HEK293T (cell line): Measurements from ENCODE around the gene SYNGAP1.
"Not testable (repeated sequence)": the region's sequence is repeated elsewhere in the genome, so short reads cannot be mapped to it uniquely, and the experiment has no call there.

Experiments used
- CTCF ChIA-PET: fragments of 350-600 bp; formaldehyde crosslinking; extraction: SDS; loops from one replicate; lab custom pipeline; 2021; ENCODE audit warnings: antibody characterized with exemption, inconsistent platforms; lab: Yijun Ruan, JAX
- POLR2A ChIA-PET: fragments of 350-600 bp; formaldehyde crosslinking; extraction: SDS; loops from one replicate; lab custom pipeline; 2020; ENCODE audit warnings: antibody characterized with exemption, inconsistent platforms; lab: Yijun Ruan, JAX
- DNase-seq: peaks from one replicate; pipeline ENCODE4 v3.0.0; 2012; ENCODE audit warnings: mixed read lengths; ENCODE audit errors: extremely low spot score
- ARNT ChIP-seq: fragments of 450-650 bp; IDR thresholded peaks from 2 replicates; pipeline ENCODE4 v1.6.1; 2017; ENCODE audit warnings: mild to moderate bottlenecking
- BHLHE40 ChIP-seq: fragments of 450-650 bp; IDR thresholded peaks from 2 replicates; pipeline ENCODE4 v1.6.1; 2016; ENCODE audit warnings: mild to moderate bottlenecking, moderate library complexity, borderline replicate concordance
- CTBP1 ChIP-seq: fragments of 450-650 bp; IDR thresholded peaks from 2 replicates; pipeline ENCODE4 v1.6.1; 2016; ENCODE audit warnings: borderline replicate concordance
- ELF4 ChIP-seq: fragments of 450-650 bp; IDR thresholded peaks from 2 replicates; pipeline ENCODE4 v1.6.1; 2017; ENCODE audit warnings: antibody characterized with exemption
- FOXA1 ChIP-seq: fragments of 450-650 bp; IDR thresholded peaks from 2 replicates; pipeline ENCODE4 v1.6.1; 2016; ENCODE audit warnings: mild to moderate bottlenecking
- HDGF ChIP-seq: fragments of 450-650 bp; IDR thresholded peaks from 2 replicates; pipeline ENCODE4 v1.6.1; 2017; ENCODE audit warnings: antibody characterized with exemption, borderline replicate concordance
- L3MBTL2 ChIP-seq: fragments of 450-650 bp; conservative IDR thresholded peaks from 2 replicates; pipeline ENCODE4 v1.6.1; 2016; ENCODE audit warnings: mild to moderate bottlenecking
- LEF1 ChIP-seq: fragments of 450-650 bp; IDR thresholded peaks from 2 replicates; pipeline ENCODE4 v1.6.1; 2017; ENCODE audit warnings: mild to moderate bottlenecking, borderline replicate concordance
- NFRKB ChIP-seq: fragments of 450-650 bp; IDR thresholded peaks from 2 replicates; pipeline ENCODE4 v1.6.1; 2016; ENCODE audit warnings: mild to moderate bottlenecking, moderate library complexity
- SP1 ChIP-seq: fragments of 450-650 bp; IDR thresholded peaks from 2 replicates; pipeline ENCODE4 v1.6.1; 2017
- SUZ12 ChIP-seq: fragments of 450-650 bp; IDR thresholded peaks from 2 replicates; pipeline ENCODE4 v1.6.1; 2016; ENCODE audit warnings: mild to moderate bottlenecking
- TARDBP ChIP-seq: fragments of 450-650 bp; IDR thresholded peaks from 2 replicates; pipeline ENCODE4 v1.6.1; 2016
- ZNF384 ChIP-seq: fragments of 450-650 bp; IDR thresholded peaks from 2 replicates; pipeline ENCODE4 v1.6.1; 2016
- TF ChIP-seq, protein P1 (sequence below): fragments of 450-650 bp; IDR thresholded peaks from 2 replicates; pipeline ENCODE4 v1.6.1; 2016

SYNGAP1 gene

DNA sequence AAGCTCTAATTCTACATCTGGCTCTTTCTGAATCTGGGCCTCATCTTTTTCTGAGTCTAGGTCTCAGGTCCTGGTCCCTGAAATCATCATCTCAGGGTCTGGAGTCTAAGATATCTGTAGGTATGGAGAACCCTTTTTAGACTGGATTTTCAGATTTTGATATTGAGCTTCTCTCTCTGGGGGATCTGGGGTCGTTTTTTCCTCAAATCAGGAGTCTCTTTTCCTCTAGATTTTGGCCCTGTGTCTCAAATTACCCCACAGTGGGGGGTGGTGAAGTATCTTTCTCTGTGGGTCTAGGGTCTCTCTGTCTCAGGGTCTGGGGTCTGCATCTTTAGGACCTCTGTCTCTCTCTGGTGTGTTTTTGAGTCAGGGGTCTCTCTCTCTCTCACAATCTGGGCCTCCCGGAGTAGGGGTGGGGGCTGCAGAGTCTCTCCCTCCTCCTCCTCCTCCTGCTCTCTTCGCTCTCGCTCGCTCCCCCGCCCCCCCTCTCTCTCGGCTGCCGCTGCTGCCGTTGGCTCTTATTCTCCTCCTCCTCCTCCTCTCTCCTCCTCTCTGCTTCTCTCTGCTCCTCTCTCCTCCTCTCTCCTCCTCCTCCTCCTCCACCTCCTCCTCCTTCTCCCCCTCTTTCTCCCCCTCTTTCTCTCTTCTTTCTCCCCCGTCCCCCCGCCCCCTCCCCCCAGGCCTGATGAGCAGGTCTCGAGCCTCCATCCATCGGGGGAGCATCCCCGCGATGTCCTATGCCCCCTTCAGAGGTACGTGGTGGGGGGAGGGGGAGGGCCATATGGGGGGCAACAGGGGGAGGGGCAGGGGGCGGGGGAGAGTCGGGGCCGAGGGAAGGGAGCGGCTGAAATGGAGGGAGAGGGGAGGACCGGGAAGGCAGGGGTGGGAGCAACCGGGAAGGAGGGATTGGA, at the start of gene SYNGAP1:
SYNGAP1 (plus strand) TSS at position 486 of the 911 bp plus-strand sequence; CDS start at position 686, 200 bp downstream.
- ChIA-PET CTCF (interaction anchor here (0.6 to 1.2 kb wide), 2 partner anchors 9 to 299 kb away, joined by 3 to 4 read pairs; no protein-coding TSS in a partner anchor), POLR2A (interaction anchor here (1.9 to 3.4 kb wide), 3 partner anchors 11 to 149 kb away, joined by 11 to 17 read pairs (median 12); partner anchors contain the start of genes RPS18, VPS52 and ZBTB9)
- TF ChIP-seq ZNF384 (no peak), L3MBTL2 (no peak), NFRKB (no peak)
- no peak for DNase-seq

DNA sequence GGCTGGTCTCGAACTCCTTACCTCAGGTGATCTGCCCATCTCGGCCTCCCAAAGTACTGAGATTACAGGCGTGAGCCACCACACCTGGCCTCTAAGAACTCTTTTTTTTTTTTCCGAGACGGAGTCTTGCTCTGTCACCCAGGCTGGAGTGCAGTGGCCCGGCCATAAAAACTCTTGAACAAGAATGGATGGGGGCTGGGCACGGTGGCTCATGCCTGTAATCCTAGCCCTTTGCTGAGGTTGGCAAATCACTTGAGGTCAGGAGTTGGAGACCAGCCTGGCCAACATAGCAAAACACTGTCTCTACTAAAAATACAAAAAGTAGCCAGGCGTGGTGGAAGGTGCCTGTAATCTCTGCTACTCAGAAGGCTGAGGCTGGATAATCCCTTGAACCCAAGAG, 48.0 kb upstream of the SYNGAP1 start:
- DNase-seq, CTCF ChIA-PET: not testable (repeated sequence)
- POLR2A ChIA-PET, result interaction anchor here (1.3 kb wide), 1 partner anchor 27 kb away, joined by 3 read pairs; no protein-coding TSS in a partner anchor

DNA sequence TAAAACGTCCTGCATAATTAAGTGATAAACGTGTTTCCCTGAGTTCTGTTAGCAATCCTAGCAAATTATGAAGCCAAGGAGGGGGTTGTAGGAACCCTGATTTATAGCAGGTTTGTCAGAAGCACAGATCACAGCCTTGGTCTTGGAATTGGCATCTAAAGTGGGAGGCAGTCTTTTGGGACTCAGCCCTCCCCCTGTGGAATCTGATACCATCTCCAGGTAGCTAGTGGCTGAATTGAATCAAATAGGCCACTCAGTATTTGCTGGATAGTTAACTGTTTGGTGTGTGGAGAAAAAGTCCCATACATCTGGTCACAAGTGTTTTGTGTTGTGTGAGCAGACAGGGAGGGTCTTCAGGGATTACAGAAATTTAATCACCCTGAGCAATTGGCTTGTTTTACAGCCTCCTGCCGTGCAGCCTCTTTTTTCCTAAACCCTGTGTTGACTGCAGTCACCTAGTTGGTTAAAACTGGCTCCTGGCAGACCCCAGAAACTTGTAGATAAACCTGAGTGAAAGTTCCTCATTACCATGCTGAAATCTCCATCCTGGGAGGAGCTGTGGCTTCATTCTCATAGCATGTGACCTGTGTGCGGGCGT, 47.2 kb upstream of the SYNGAP1 start:
- ChIA-PET POLR2A (interaction anchor here (1.3 kb wide), 1 partner anchor 27 kb away, joined by 3 read pairs; no protein-coding TSS in a partner anchor), CTCF (no interaction called here)
- TF ChIP-seq CTBP1, result no peak
- no peak for TF ChIP-seq SUZ12
- TF ChIP-seq, protein P1, sequence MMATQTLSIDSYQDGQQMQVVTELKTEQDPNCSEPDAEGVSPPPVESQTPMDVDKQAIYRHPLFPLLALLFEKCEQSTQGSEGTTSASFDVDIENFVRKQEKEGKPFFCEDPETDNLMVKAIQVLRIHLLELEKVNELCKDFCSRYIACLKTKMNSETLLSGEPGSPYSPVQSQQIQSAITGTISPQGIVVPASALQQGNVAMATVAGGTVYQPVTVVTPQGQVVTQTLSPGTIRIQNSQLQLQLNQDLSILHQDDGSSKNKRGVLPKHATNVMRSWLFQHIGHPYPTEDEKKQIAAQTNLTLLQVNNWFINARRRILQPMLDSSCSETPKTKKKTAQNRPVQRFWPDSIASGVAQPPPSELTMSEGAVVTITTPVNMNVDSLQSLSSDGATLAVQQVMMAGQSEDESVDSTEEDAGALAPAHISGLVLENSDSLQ, result no peak
- TF ChIP-seq HDGF, result no peak
- TF ChIP-seq NFRKB, result no peak
- no peak for TF ChIP-seq TARDBP
- no peak for TF ChIP-seq LEF1
- no peak for TF ChIP-seq ARNT
- TF ChIP-seq ZNF384, result no peak
- no peak for TF ChIP-seq BHLHE40
- no peak for DNase-seq

DNA sequence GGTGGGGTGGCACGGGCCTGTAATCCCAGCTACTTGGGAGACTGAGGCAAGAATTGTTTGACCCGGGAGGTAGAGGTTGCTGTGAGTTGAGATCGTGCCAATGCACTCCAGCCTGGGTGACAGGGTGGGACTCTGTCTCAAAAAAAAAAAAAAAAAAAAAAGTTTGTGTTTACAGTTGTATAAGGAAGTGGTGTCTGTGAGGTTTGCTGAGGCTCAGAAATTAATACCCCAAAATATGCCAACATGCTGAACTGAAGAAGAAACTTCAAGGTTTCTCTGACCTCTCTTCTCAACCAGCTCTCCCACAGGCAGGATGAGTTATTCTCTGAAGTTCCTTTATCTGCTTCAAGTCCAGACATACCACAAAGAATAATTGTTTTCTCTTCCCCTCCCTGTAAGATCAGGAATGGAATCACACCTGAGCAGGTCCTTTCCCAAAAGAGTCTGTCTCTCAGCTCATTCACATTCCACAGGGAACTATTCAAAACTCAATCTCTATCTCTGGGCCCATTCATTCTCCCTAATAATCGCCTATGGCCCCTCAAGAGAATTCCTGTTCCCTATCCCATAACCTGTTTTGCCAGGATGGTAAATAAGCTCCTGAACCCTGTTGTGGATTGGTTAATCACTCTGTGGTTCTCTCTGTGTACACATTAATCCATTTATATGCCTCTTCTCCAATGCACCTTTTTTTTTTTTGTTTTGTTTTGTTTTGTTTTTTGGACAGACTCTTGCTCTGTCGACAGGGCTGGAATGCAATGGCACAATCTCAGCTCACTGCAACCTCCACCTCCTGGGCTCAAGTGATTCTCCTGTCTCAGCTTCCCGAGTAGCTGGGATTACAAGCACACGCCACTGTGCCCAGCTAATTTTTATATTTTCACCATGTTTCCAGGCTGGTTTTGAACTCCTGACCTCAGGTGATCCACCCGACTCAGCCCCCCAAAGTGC, 45.6 kb upstream of the SYNGAP1 start:
- DNase-seq, result no peak
- POLR2A ChIA-PET, result interaction anchor here (1.5 kb wide), 1 partner anchor 9 kb away, joined by 7 read pairs; no protein-coding TSS in a partner anchor
- no peak for TF ChIP-seq LEF1
- TF ChIP-seq FOXA1, result no peak
- no peak for TF ChIP-seq SP1
- TF ChIP-seq NFRKB, result no peak
- TF ChIP-seq L3MBTL2, result no peak
- no peak for TF ChIP-seq ZNF384
- CTCF ChIA-PET, result interaction anchor here (0.7 to 0.9 kb wide), 2 partner anchors 9 to 26 kb away, joined by 3 to 4 read pairs; no protein-coding TSS in a partner anchor

DNA sequence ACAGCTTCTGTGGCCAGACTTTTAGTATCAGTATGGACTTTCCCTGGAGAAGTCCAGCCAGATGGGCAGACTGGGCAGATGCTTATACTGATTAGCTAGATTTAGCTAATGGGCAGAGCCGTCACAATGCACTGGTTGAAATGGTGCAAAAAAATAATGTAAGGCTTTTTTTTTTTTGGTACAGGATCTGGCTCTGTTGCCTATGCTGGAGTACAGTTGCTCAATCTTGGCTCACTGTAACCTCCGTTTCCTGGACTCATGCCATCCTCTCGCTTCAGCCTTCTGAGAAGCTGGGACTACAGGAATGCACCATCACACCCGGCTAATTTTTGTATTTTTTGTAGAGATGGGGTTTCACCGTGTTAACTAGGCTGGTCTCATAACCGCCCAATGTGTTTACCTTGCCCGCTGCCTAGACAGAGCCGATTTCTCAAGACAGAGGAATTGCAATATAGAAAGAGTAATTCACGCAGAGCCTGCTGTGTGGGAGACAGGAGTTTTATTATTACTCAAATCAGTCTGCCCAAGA, 44.7 kb upstream of the SYNGAP1 start:
- ChIA-PET CTCF (interaction anchor here (0.9 kb wide), 1 partner anchor 10 kb away, joined by 3 read pairs; no protein-coding TSS in a partner anchor), POLR2A (interaction anchor here (1.5 kb wide), 1 partner anchor 10 kb away, joined by 7 read pairs; no protein-coding TSS in a partner anchor)
- DNase-seq, result no peak
- no peak for TF ChIP-seq L3MBTL2
- TF ChIP-seq LEF1, result no peak
- no peak for TF ChIP-seq SUZ12
- TF ChIP-seq TARDBP, result no peak
- TF ChIP-seq, protein P1, result no peak
- no peak for TF ChIP-seq FOXA1
- TF ChIP-seq ELF4, result no peak
- TF ChIP-seq NFRKB, result no peak
- no peak for TF ChIP-seq CTBP1
- no peak for TF ChIP-seq ARNT
- no peak for TF ChIP-seq BHLHE40

DNA sequence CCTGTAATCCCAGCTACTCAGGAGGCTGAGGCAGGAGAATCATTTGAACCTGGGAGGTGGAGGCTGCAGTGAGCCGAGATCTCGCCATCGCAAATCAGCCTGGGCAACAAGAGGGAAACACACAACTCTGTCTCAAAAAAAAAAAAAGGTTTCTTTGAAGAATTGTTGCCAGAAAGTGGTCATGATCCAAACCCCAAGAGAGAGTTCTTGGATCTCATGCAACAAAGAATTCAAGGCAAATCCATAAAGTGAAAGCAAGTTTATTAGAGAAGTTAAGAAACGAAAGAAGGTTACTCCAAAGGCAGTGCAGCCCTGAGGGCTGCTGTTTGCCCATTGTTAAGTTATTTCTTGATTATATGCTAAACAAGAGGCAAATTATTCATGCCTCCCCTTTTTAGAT, 42.7 kb upstream of the SYNGAP1 start:
- ChIA-PET POLR2A (no interaction called here), CTCF (interaction anchor here (1.3 kb wide), 1 partner anchor 12 kb away, joined by 3 read pairs; no protein-coding TSS in a partner anchor)
- no peak for TF ChIP-seq ELF4
- DNase-seq, result no peak
